ENCODE results near the gene TENM4. TPM values are rescaled to one million over a fixed set of nuclear protein-coding genes. Genes with fewer than 3 reads are reported as not detected.

Gene TENM4
- polyA plus RNA-seq, 1 of the 3 experiments (the other 2 are of a cell fraction): 16.7 TPM

- no peaks in the 10 kb centered on the region for H3K27me3 ChIP-seq (ENCODE audit: insufficient read depth)
- H3K36me3 ChIP-seq (replicated peaks in 1 of 2; ENCODE audit: control insufficient read depth in 1 of 2, insufficient read depth in 2 of 2, low read length in 1 of 2): no peaks in the 10 kb centered on the region
- DNase-seq: no peak
- H3K9me2 ChIP-seq: no peaks in the 10 kb centered on the region
- no peak overlapping the region for H2AFZ ChIP-seq (ENCODE audit: low read depth)
- no peak overlapping the region for H3K4me2 ChIP-seq
- H3K4me3 ChIP-seq (ENCODE audit: low read depth in 2 of 2, low read length in 1 of 2): no peak overlapping the region
- H3K79me2 ChIP-seq (ENCODE audit: insufficient read depth): no peaks in the 10 kb centered on the region
- H4K20me1 ChIP-seq (ENCODE audit: insufficient read depth): no peaks in the 10 kb centered on the region
- 91% methylated on average over 4 of the region's 4 CpGs for WGBS (ENCODE audit: low lambda C conversion rate)
- ChIA-PET POLR2A (no interaction called here), CTCF (no interaction called here)
- H3K27ac ChIP-seq (ENCODE audit: low read depth in 2 of 2, low read length in 1 of 2): no peak overlapping the region; a peak in 1 of 4 replicates
- no peaks in the 10 kb centered on the region for H3F3A ChIP-seq (replicated peaks; ENCODE audit: insufficient read depth)
- no peak overlapping the region for H3K9ac ChIP-seq
- no peaks in the 10 kb centered on the region for H3K9me3 ChIP-seq
- peaks cover 7 to 37% of the 10 kb centered on the region in 2 experiments; a peak in 2 of 4 replicates for H3K4me1 ChIP-seq (ENCODE audit: control insufficient read depth in 1 of 2, insufficient read depth in 2 of 2, low read depth in 1 of 2, low read length in 1 of 2)
- TF ChIP-seq TAF1 (IDR thresholded peaks at IDR 0.05; ENCODE audit: borderline replicate concordance, low read depth, low read length) (no peak), MXI1 (IDR thresholded peaks at IDR 0.05; ENCODE audit: low read depth, low read length) (no peak), EZH2phosphoT487 (IDR thresholded peaks at IDR 0.05; ENCODE audit: borderline replicate concordance, low read depth) (no peak), MEF2A (IDR thresholded peaks at IDR 0.05; ENCODE audit: borderline replicate concordance, low read depth) (no peak), TCF12 (IDR thresholded peaks at IDR 0.05) (no peak), RFX5 (IDR thresholded peaks at IDR 0.05; ENCODE audit: low read length) (no peak), FOXJ3 (CRISPR knock-in tag; IDR thresholded peaks at IDR 0.05) (no peak), RCOR1 (IDR thresholded peaks at IDR 0.05; ENCODE audit: low read length) (no peak), SMC3 (IDR thresholded peaks at IDR 0.05; ENCODE audit: low read depth, low read length) (no peak), FOSL2 (IDR thresholded peaks at IDR 0.05; ENCODE audit: borderline replicate concordance, low read depth) (no peak), EP300 (IDR thresholded peaks at IDR 0.05; ENCODE audit: borderline replicate concordance in 1 of 2, low read depth in 1 of 2, low read length in 1 of 2) (no peak)
- TF ChIP-seq, protein P1, sequence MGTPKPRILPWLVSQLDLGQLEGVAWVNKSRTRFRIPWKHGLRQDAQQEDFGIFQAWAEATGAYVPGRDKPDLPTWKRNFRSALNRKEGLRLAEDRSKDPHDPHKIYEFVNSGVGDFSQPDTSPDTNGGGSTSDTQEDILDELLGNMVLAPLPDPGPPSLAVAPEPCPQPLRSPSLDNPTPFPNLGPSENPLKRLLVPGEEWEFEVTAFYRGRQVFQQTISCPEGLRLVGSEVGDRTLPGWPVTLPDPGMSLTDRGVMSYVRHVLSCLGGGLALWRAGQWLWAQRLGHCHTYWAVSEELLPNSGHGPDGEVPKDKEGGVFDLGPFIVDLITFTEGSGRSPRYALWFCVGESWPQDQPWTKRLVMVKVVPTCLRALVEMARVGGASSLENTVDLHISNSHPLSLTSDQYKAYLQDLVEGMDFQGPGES (IDR thresholded peaks at IDR 0.05; ENCODE audit: low read depth, low read length): no peak
Measured at GRCh38 chr11:78912778-78913177, 528.1 kb downstream of the TENM4 start.

- Histone ChIP-seq H2AFZ (ENCODE audit: low read depth) (no peak overlapping the region), H3K9me2 (no peaks in the 10 kb centered on the region), H3K4me1 (ENCODE audit: control insufficient read depth in 1 of 2, insufficient read depth in 2 of 2, low read depth in 1 of 2, low read length in 1 of 2) (peaks cover 8 to 44% of the 10 kb centered on the region in 2 experiments; a peak in 2 of 4 replicates), H3K27me3 (ENCODE audit: insufficient read depth) (no peaks in the 10 kb centered on the region), H4K20me1 (ENCODE audit: insufficient read depth) (no peaks in the 10 kb centered on the region), H3K79me2 (ENCODE audit: insufficient read depth) (no peaks in the 10 kb centered on the region), H3K36me3 (replicated peaks in 1 of 2; ENCODE audit: control insufficient read depth in 1 of 2, insufficient read depth in 2 of 2, low read length in 1 of 2) (no peaks in the 10 kb centered on the region), H3K9ac (no peak overlapping the region), H3F3A (replicated peaks; ENCODE audit: insufficient read depth) (no peaks in the 10 kb centered on the region), H3K27ac (ENCODE audit: low read depth in 2 of 2, low read length in 1 of 2) (peak overlapping the region in 1 of 2 experiments; percentile 44; a peak in 2 of 4 replicates), H3K9me3 (no peaks in the 10 kb centered on the region), H3K4me2 (no peak overlapping the region), H3K4me3 (ENCODE audit: low read depth in 2 of 2, low read length in 1 of 2) (no peak overlapping the region)
- ChIA-PET CTCF (no interaction called here), POLR2A (no interaction called here)
- TF ChIP-seq PBX3 (IDR thresholded peaks at IDR 0.05) (no peak), NFIC (IDR thresholded peaks at IDR 0.05; ENCODE audit: borderline replicate concordance) (no peak), EP300 (IDR thresholded peaks at IDR 0.05; ENCODE audit: borderline replicate concordance in 1 of 2, low read depth in 1 of 2, low read length in 1 of 2) (no peak), SIN3A (IDR thresholded peaks at IDR 0.05; ENCODE audit: borderline replicate concordance, low read depth, low read length) (no peak), FOXJ3 (CRISPR knock-in tag; IDR thresholded peaks at IDR 0.05) (no peak), TCF12 (IDR thresholded peaks at IDR 0.05) (no peak), RCOR1 (IDR thresholded peaks at IDR 0.05; ENCODE audit: low read length) (no peak), FOSL2 (IDR thresholded peaks at IDR 0.05; ENCODE audit: borderline replicate concordance, low read depth) (no peak), GATA2 (CRISPR knock-in tag; IDR thresholded peaks at IDR 0.05) (no peak)
- TF ChIP-seq, protein P2, sequence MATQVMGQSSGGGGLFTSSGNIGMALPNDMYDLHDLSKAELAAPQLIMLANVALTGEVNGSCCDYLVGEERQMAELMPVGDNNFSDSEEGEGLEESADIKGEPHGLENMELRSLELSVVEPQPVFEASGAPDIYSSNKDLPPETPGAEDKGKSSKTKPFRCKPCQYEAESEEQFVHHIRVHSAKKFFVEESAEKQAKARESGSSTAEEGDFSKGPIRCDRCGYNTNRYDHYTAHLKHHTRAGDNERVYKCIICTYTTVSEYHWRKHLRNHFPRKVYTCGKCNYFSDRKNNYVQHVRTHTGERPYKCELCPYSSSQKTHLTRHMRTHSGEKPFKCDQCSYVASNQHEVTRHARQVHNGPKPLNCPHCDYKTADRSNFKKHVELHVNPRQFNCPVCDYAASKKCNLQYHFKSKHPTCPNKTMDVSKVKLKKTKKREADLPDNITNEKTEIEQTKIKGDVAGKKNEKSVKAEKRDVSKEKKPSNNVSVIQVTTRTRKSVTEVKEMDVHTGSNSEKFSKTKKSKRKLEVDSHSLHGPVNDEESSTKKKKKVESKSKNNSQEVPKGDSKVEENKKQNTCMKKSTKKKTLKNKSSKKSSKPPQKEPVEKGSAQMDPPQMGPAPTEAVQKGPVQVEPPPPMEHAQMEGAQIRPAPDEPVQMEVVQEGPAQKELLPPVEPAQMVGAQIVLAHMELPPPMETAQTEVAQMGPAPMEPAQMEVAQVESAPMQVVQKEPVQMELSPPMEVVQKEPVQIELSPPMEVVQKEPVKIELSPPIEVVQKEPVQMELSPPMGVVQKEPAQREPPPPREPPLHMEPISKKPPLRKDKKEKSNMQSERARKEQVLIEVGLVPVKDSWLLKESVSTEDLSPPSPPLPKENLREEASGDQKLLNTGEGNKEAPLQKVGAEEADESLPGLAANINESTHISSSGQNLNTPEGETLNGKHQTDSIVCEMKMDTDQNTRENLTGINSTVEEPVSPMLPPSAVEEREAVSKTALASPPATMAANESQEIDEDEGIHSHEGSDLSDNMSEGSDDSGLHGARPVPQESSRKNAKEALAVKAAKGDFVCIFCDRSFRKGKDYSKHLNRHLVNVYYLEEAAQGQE (IDR thresholded peaks at IDR 0.05; ENCODE audit: low read depth, low read length): no peak
- TF ChIP-seq, protein P3, sequence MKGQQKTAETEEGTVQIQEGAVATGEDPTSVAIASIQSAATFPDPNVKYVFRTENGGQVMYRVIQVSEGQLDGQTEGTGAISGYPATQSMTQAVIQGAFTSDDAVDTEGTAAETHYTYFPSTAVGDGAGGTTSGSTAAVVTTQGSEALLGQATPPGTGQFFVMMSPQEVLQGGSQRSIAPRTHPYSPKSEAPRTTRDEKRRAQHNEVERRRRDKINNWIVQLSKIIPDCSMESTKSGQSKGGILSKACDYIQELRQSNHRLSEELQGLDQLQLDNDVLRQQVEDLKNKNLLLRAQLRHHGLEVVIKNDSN (IDR thresholded peaks at IDR 0.05; ENCODE audit: borderline replicate concordance, low read depth): no peak
- DNase-seq: no peak
- 59% methylated on average over 4 of the region's 4 CpGs for WGBS (ENCODE audit: low lambda C conversion rate)
Measured at GRCh38 chr11:78910322-78910721, 530.5 kb downstream of the TENM4 start.

All from SK-N-SH (cell line).